Measurements from ENCODE around the gene PLPP4. TPM values are rescaled to one million over a fixed set of nuclear protein-coding genes. Genes with fewer than 3 reads are reported as not detected.

Gene PLPP4
- polyA plus RNA-seq, 3 donors, result not detected

GRCh38 chr10:120555842-120556532 lies 99.0 kb downstream of the PLPP4 start:
- Mint-ChIP-seq H3K27me3 (ENCODE audit: low read depth in 3 of 3) (peaks cover 0 to 2% (median 0%) of the 10 kb centered on the region in 3 donors), H3K27ac (no peak overlapping the region), H3K36me3 (no peaks in the 10 kb centered on the region), H3K9me3 (peaks cover 4 to 19% (median 15%) of the 10 kb centered on the region in 7 donors), H3K4me1 (no peaks in the 10 kb centered on the region), H3K4me3 (no peak overlapping the region)
- H4K20me1 ChIP-seq (ENCODE audit: insufficient read depth, low read length), result no peaks in the 10 kb centered on the region
- no peak overlapping the region for H3K4me3 ChIP-seq (replicated peaks in 1 of 3; ENCODE audit: low read depth in 2 of 3, low read length in 3 of 3)
- WGBS (ENCODE audit: insufficient coverage), result 40% methylated on average over 1 of the region's 2 CpGs
- intact Hi-C loops (cut with micrococcal nuclease), result no loop called here
- no peak for DNase-seq
- no peaks in the 10 kb centered on the region for H3K79me2 ChIP-seq (ENCODE audit: insufficient read depth, low read length)
- H3K9ac ChIP-seq (ENCODE audit: insufficient read depth, low read length, poor library complexity, severe bottlenecking), result no peak overlapping the region
- H3K4me2 ChIP-seq (replicated peaks; ENCODE audit: extremely low read depth, low read length, poor library complexity, severe bottlenecking), result no peak overlapping the region
- no peaks in the 10 kb centered on the region for H3K36me3 ChIP-seq (replicated peaks in 1 of 2; ENCODE audit: control insufficient read depth in 1 of 2, insufficient read depth in 2 of 2, low read length in 2 of 2)
- H3K4me1 ChIP-seq (ENCODE audit: control insufficient read depth in 1 of 2, insufficient read depth in 2 of 2, low read length in 2 of 2), result no peaks in the 10 kb centered on the region
- H3K27me3 ChIP-seq (ENCODE audit: control insufficient read depth in 2 of 2, insufficient read depth in 2 of 2, low read length in 2 of 2), result no peaks in the 10 kb centered on the region
- no peak overlapping the region for H2AFZ ChIP-seq (ENCODE audit: insufficient read depth, low read depth, low read length, poor library complexity, severe bottlenecking)
- peaks cover 12 to 15% of the 10 kb centered on the region in 2 donors for H3K9me3 ChIP-seq (replicated peaks in 1 of 2; ENCODE audit: control insufficient read depth in 1 of 2, insufficient read depth in 1 of 2, low read length in 2 of 2)
- TF ChIP-seq CTCF (IDR thresholded peaks at IDR 0.05), result no peak
- no peak overlapping the region for H3K27ac ChIP-seq (ENCODE audit: low read depth in 1 of 2, low read length in 2 of 2)

GRCh38 chr10:120557311-120557710 lies 100.3 kb downstream of the PLPP4 start:
- no peak for TF ChIP-seq CTCF (IDR thresholded peaks at IDR 0.05)
- Histone ChIP-seq H3K4me2 (replicated peaks; ENCODE audit: extremely low read depth, low read length, poor library complexity, severe bottlenecking) (no peak overlapping the region), H3K36me3 (replicated peaks in 1 of 2; ENCODE audit: control insufficient read depth in 1 of 2, insufficient read depth in 2 of 2, low read length in 2 of 2) (no peaks in the 10 kb centered on the region), H3K79me2 (ENCODE audit: insufficient read depth, low read length) (no peaks in the 10 kb centered on the region), H3K27ac (ENCODE audit: low read depth in 1 of 2, low read length in 2 of 2) (no peak overlapping the region), H3K4me1 (ENCODE audit: control insufficient read depth in 1 of 2, insufficient read depth in 2 of 2, low read length in 2 of 2) (no peaks in the 10 kb centered on the region), H3K27me3 (ENCODE audit: control insufficient read depth in 2 of 2, insufficient read depth in 2 of 2, low read length in 2 of 2) (no peaks in the 10 kb centered on the region), H3K4me3 (replicated peaks in 1 of 3; ENCODE audit: low read depth in 2 of 3, low read length in 3 of 3) (no peak overlapping the region), H3K9ac (ENCODE audit: insufficient read depth, low read length, poor library complexity, severe bottlenecking) (no peak overlapping the region), H3K9me3 (replicated peaks in 1 of 2; ENCODE audit: control insufficient read depth in 1 of 2, insufficient read depth in 1 of 2, low read length in 2 of 2) (peaks cover 12 to 15% of the 10 kb centered on the region in 2 donors), H4K20me1 (ENCODE audit: insufficient read depth, low read length) (no peaks in the 10 kb centered on the region), H2AFZ (ENCODE audit: insufficient read depth, low read depth, low read length, poor library complexity, severe bottlenecking) (no peak overlapping the region)
- DNase-seq, result no peak
- H3K36me3 Mint-ChIP-seq, result no peaks in the 10 kb centered on the region
- H3K27me3 Mint-ChIP-seq (ENCODE audit: low read depth in 3 of 3), result peaks cover 0 to 2% (median 0%) of the 10 kb centered on the region in 3 donors
- no peak overlapping the region for H3K27ac Mint-ChIP-seq
- intact Hi-C loops (cut with micrococcal nuclease), result no loop called here
- peaks cover 4 to 19% (median 15%) of the 10 kb centered on the region in 7 donors for H3K9me3 Mint-ChIP-seq
- H3K4me3 Mint-ChIP-seq, result no peak overlapping the region
- no peaks in the 10 kb centered on the region for H3K4me1 Mint-ChIP-seq
- no CpG with 5 or more reads among the region's 4 CpGs for WGBS (ENCODE audit: insufficient coverage)

All from CD14-positive monocyte (primary cell).